Measurements from ENCODE around the gene GABARAPL2.
"Not testable (repeated sequence)": the region's sequence is repeated elsewhere in the genome, so short reads cannot be mapped to it uniquely, and the experiment has no call there.

Gene GABARAPL2, protein sequence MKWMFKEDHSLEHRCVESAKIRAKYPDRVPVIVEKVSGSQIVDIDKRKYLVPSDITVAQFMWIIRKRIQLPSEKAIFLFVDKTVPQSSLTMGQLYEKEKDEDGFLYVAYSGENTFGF

DNA sequence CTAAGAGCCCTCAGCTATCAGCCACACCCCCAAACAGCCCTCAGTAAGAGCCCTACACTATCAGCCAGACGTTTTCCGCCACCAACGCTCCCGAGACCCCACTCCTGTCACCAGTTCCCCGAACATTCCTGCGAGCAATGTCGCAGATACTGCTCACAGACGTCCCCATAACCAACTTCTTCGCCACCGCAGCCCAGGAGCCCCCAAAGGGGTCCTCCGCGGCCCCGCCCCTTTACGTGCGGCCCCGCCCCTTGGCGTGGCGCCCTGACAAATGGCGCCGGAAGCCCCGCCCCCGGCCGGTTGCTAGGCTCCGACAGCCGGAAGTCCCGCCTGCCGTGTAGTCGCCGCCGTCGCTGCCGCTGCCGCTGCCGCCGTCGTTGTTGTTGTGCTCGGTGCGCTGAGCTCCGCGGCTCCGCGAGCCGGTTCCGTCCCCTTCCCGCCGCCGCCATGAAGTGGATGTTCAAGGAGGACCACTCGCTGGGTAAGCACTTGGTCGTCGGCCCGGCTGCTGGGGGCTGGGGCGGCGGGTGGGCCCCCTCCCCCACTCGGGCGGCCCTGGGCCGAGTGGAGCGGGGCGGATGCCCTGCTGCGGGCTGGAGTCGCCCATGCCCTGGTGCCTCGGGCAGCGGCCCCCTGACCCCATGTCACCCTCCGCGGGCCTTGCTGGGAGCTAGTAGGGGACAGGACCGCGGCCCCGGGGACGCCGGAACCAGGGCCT, at the start of gene GABARAPL2:
Gene GABARAPL2 (plus strand): TSS at position 340 of the 718 bp plus-strand sequence. CDS start 108 bp downstream, at position 448.
- in situ Hi-C loops (cut with MboI; ENCODE audit: low sequenced_read_pairs), result no loop called here

DNA sequence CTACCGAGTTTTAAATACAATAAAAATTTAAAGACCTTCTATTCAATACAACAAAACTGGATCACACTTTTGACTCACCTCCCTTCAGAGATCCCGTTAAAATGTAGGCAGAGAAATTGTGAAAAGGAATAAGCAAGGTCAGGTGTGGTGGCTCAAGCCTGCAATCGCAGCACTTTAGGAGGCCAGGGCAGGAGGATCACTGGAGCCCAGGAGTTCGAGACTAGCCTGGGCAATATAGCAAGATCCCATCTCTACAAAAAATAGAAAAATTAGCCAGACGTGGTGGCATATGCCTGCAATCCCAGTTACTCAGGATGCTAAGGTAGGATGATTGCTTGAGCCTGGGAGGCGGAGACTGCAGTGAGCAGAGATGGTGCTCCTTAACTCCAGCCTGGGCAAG, 47.0 kb upstream of the GABARAPL2 start:
- in situ Hi-C loops (cut with MboI; ENCODE audit: low sequenced_read_pairs), result no loop called here

DNA sequence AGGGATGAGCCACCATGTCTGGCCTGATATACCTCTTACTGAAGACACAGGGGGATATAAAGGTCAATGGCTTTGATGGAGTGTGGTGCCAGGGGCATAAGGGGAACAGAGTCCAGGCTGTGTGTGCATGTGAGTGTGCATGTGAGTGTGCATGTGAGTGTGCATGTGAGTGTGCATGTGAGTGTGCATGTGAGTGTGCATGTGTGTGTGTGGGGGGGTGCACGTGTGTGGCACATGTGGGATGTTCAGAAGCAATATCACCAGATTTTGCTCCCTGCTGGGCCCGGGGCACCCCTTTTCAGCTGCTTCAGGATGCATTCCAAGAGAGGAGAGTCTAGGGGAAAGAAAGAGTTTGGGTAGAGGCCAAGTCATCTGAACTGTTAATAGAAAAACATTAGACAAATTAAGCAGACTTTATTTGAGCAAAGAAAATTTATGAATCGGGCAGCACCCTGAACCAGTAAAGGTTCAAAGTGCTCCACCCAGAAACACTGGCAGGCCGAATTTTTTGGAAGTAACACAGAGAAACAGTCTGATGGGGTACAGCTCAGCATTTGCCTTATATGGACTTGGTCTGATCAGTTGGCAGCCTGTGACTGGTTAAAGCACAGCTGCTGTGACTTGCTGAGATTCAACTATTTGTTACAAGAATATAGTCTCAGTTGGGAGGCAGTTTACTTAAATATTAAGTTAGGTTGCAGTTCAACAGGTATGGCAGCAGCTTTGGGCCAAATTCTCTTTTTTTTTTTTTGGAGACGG, 40.0 kb upstream of the GABARAPL2 start:
- in situ Hi-C loops (cut with MboI; ENCODE audit: low sequenced_read_pairs), result no loop called here

DNA sequence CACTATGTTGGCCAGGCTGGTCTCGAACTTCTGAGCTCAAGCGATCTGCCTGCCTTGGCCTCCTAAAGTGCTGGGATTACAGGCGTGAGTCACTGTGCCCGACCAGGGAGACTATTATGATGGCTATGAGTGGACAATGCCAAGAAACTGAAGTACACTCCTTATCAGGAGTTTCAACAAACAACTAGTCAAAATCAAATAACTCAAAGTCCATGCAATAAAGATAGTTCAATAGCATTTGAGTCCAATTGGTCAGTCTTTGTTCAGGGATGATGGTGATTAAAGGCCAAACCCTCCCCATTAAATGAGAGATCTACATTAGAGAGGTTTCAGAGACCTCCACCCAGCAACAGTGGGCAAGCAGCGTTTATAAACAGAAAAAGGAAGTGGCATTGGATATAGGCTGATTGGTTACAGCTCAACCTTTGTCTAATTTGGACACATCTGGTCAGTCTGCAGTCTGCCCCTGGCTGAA, 38.3 kb upstream of the GABARAPL2 start:
- in situ Hi-C loops (cut with MboI; ENCODE audit: low sequenced_read_pairs), result no loop called here

DNA sequence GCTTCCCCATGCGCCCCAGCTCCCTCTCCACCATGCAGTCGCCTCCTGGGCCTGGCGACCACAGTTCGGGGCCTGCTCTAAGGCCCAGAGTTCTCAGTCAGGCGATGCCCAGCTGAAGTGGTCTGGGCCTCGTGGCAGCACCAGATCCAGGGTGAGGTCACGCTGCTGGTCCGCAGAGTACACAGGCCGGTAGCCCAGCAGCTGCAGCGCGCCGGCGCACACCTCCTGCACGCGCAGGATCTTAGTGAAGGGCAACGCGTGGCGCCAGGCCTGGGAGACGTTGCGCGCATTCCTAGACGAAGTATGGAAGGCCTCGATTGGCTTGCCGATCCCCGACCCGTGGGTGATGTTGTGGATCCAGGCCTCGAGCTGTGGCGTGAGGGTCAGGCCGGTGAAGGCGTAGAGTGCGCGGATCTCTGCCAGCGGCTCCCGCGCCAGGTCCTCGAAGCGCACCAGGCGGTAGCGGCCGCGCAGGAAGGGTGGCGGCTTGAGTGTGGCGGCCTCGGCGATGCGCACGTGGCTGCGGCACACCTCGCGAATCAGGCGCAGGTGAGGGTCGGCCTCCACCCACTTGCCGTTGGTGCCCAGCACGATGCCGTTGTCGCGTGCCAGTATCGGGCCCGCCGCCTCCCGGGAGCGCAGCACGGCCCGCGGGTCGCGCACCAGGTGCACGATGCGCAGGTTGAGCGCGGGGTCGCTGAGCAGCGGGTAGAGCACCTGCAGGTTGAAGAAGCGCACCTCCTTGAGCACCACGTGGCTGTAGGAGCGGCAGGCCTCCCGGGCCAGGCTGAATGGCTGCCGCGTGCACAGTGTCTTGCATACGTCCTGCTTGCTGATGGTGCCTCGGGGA, 36.9 kb upstream of the GABARAPL2 start:
- in situ Hi-C loops (cut with MboI; ENCODE audit: low sequenced_read_pairs), result no loop called here

DNA sequence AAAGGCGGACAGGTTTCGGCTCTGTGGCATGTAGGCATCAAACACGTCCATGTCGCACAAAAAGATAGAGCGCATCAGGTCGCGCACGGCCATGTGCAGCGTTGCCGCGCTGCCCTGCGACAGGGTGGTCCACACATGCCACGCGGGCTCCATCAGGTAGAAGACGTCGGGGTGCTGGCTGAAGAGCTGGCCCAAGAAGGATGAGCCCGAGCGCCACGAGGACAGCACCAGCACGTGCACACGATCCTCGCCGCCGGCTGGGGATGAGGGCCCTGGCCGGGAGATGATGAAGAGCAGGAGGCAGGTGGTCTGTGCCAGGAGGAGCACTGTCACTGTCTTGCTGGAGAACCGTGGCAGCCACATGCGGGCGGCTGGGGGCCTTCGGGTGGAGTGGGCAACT, 36.2 kb upstream of the GABARAPL2 start:
- in situ Hi-C loops (cut with MboI; ENCODE audit: low sequenced_read_pairs), result no loop called here

DNA sequence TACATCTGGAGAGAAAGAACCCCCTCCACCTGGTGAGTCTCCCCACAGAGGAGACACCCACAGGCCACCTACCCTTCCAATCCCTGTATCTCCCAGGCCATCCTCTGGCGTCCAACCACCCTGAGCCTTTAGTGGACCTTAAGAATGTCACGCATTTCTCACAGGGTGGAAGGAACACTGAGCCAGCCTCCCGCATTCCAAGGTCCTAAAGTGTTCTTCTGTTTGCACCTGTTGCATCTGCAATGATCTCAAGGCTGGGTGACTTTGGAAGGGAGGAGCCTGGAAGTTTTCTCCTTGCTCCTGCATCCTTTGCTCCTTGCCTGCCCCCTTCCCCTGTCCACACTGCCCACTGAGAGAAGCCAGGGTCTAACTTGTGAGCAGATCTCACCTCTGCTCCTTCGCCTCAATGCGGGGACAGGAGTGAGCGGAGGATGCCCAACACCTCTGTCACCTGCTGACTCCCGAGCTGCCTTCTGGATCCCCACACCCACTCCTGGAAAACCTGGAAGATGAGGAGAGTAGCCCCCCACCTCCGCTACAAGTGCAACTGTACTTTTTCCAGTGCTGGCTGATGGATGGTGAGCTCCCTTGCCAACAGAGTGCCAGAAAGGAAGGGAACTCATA, 33.9 kb upstream of the GABARAPL2 start:
- in situ Hi-C loops (cut with MboI; ENCODE audit: low sequenced_read_pairs), result no loop called here

DNA sequence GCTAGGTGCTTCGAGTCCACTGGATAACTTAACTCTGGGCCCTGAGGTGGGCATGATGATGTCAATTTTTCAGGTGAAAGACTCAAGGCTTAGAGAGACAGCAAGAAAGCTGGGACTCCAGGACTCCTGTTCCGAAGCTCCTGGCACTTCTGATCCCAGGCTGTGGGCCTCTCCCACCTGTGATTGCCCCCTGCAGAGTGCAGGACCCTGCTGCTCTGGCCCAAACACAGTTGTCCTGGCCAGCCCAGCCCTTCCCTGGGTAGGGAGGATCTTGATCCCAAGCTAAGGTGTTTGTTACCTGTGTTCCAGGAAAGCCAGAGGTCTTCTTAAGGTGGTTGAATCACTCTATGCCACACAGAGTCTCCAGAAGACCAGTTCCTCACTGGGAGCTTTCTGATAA, 33.4 kb upstream of the GABARAPL2 start:
- in situ Hi-C loops (cut with MboI; ENCODE audit: low sequenced_read_pairs), result no loop called here

DNA sequence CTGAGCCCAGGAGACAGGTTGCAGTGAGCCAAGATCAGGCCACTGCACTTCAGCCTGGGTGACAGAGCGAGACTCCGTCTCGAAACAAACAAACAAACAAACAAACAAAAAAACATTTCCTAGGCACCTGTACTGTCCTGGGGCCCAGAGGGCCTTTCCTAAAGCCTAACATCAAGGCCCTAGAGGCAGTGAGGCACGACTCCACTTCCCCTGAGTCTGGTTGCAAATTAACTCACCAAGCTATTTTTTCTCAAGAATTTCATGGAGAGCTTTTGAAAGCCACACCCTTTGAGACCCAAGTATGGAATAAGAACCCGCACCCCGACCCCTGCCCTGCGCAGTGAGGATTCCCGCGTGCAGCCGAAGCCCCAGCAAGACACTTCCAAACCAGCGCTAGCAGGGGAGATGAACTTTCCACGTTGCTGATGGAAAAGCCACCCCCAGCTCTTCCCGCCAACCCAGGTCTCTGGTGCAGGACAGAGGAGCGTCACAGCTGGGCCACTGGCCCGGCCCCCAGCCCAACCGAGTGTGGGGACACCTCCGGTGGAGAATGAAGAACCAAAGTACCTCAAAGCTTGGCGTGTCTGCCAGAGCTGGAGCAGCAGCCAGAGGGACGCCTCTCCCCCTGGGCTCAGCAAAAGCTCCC, 31.5 kb upstream of the GABARAPL2 start:
- in situ Hi-C loops (cut with MboI; ENCODE audit: low sequenced_read_pairs), result no loop called here

DNA sequence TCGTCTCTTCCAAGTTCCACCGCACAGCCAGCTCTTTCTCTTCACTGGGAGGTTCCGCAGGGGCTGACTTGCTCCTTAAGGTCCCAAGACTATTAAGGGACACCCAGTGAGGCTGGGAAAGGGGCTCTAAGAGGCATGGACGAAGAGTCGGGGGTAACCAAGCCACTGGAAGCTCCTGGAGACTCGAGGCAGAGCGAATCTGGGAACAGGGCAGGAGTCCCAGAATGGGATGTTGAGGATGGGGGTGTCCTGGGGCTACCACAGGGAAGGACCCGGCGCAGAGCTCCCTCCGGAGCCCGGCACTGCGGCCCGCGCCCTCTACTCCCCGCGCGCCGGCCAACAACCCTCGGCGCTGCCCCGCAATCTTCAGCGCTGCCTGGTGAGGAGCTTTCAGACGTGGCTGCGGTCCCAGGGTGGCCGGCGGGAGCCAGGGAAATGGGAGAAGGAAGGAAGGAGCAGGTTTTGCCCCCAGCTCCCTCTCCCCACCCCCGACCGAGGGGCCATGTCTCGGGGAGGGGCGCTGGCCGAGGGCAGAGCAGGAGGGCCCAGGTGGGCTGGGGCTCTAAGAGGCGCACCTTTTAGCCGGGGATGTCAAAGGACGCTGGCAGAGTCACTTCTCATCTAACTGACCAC, 30.9 kb upstream of the GABARAPL2 start:
- in situ Hi-C loops (cut with MboI; ENCODE audit: low sequenced_read_pairs), result no loop called here

DNA sequence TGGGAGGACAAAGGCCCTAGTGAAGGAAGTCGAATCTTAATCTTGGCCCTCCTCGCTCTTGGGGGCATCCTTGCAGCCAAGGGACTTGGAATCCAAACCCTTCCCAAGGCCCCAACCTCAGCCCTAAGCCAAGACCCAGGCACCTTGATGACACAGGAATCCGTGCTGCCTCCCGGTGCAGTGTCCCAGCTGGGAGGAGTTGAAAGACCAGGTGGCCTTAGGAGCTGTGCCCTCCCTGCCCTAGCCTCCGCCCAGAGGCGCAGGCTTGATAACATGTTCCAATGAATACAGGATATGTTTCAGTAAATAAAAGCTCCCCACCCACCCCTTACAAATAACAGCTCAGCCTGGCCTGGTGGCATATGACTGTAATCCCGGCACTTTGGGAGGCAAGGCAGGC, 30.3 kb upstream of the GABARAPL2 start, which contains the start of gene CHST5:
Gene CHST5 (minus strand): TSS at position 208 of the 400 bp plus-strand sequence. CDS start 5,724 bp downstream, outside the sequence.
- in situ Hi-C loops (cut with MboI; ENCODE audit: low sequenced_read_pairs), result no loop called here

DNA sequence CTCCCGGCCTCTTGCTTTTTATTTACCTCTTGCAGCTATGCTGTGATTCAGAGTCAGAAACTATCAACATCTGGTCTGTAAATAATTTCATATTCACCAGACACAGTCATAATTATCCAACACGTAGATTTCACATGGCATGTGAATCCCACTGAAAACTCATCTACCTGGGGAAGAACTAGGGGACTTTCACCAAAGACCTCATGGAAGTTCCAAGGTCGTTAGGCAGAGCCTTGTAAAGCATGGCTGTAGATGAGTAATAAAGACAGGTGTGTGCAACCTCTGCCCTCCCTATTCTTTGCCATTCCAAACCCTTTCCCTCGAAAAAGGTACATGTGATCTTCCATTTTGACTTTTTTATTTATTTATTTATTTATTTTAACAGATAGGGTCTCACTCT, 28.4 kb upstream of the GABARAPL2 start:
- in situ Hi-C loops (cut with MboI; ENCODE audit: low sequenced_read_pairs), result no loop called here

DNA sequence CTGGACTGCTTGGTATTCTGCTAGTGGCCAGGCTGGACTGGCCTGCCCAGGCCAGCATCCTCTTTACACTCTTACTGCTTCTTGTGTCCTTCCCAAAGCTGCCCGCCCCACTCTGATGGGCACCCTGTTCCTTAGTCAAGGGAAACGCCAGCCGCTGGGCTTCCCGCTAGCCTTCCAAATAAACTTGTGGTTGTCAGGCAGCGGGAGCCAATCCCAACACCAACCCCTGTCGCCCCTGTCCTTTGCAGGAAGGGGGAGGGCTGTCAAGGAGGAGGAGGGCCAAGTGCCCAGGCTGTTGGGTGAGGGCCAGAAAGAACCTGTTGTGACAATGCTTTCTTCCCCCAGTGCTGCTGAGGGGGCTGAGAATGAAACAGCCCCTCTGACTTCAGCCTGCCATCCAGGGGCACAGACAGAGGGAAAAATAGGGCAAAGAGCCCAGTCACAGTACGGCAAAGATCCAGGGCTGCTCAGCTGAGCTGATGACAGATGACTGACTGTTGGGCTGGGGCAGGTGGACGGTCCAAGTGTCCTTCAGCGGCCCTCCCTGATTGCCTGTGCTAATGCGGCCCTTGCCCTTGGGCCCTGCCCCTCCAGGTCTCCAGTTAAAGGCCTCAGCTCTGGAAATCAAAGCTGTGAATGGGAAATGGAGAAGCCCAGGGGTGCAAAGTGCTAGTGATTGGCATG, 27.2 kb upstream of the GABARAPL2 start:
- in situ Hi-C loops (cut with MboI; ENCODE audit: low sequenced_read_pairs), result not testable (repeated sequence)

DNA sequence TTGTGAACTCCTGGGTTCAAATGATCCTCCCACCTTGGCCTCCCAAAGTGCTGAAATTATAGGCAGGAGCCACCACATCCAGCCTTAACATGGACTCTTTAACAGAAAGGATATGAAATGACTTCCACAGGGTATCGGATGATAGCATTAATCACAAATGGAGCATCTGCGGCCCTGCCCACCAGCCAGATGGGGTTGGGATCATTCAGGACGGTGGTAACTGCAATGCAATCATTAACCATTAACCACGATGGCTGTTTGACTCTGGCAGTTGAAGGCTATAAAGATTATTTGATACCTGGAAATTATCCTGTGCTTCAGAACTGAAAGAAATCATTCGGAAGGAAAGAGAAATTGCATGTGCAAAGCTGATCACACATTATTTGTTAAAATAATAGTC, 24.9 kb upstream of the GABARAPL2 start:
- in situ Hi-C loops (cut with MboI; ENCODE audit: low sequenced_read_pairs), result no loop called here

DNA sequence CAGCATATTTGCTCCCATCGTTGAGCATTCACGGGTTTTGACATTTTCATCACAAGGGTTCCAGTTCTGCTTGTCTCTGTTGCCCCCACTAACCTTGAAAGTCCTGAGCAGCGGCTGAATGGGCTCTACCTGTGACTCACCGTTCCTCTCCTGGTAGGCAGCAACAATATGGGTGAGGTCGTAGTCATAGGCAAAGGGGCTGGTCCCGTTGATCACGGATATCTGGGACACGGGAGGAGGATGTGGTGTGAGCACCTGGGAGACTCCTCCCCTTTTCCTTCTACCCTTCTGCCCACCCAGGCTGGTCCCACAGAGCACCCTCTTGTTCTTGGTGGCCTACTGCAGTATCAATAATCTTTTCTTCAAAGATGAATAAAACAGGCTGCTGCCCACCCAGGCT, 23.7 kb upstream of the GABARAPL2 start:
- in situ Hi-C loops (cut with MboI; ENCODE audit: low sequenced_read_pairs), result not testable (repeated sequence)

DNA sequence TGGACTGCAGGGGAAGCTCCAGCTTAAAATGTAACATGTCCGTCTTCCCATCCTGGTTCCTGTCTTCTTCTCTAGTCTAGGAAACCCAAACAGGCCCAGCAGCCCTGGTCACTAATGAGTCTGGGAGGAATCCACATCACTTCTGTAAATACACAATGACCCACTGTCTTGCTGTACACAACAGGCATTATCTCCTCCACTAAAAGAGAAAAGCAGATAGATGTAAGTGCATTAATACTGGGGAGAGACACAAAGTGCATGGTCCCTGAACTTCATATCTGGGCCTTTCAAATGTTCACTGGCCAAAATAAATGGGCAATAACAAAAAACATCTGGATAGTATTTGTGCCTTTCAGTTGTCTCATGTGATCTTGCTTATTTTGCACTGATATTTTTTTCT, 20.3 kb upstream of the GABARAPL2 start:
- in situ Hi-C loops (cut with MboI; ENCODE audit: low sequenced_read_pairs), result not testable (repeated sequence)

DNA sequence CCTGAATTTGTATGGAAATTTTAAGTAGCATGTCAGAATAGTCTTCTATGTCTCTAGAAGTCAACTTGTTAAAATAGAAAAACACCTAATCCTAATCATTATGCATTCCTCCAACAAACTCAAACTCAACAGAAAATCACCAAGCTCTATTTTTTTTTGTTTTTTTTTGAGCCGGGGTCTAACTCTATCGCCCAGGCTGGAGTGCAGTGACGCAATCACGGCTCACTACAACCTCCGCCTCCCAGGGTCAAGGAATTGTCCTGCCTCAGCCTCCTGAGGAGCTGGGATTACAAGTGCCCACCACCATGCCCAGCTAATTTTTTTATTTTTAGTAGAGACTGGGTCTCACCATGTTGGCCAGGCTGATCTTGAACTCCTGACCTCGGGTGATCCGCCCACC, 19.9 kb upstream of the GABARAPL2 start:
- in situ Hi-C loops (cut with MboI; ENCODE audit: low sequenced_read_pairs), result no loop called here

DNA sequence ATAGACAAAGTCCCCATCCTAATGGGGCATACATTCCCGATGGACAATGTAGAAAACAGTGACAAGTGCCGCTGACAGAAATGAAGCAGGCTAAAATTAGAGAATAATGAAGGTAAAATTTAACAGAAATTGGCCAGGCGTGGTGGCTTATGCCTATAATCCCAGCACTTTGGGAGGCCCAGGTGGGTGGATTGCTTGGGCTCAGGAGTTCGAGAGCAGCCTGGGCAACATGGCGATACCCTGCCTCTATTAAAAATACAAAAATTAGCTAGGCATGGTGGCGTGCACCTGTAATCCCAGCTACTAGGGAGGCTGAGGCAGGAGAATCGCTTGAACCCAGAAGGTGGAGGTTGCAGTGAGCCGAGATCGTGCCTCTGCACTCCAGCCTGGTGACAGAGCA, 17.7 kb upstream of the GABARAPL2 start:
- in situ Hi-C loops (cut with MboI; ENCODE audit: low sequenced_read_pairs), result not testable (repeated sequence)

DNA sequence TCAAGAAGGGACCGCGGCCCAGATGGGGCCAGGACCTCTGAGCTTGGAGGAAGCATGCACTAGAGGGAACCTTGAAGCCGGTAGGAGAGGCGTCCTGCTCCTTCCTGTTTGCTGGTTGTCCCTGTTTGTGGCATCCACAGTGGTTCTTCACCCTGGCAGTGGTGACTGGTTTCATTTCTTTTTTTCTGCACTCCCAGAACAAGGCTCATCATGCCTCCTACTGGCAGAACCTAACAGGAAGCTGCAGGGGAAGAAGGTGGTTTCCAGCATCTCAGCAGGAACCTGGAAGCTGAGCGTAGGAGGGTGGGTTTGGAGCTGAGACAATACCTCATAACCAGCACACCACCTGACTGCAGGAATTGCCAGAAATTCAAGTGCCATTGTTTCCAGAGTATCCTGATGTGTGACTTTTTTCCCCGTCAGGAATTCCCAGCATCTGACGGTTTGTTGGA, 15.9 kb upstream of the GABARAPL2 start:
- in situ Hi-C loops (cut with MboI; ENCODE audit: low sequenced_read_pairs), result no loop called here
